ENCODE results near the gene DISC1. TPM values are rescaled to one million over a fixed set of nuclear protein-coding genes. Genes with fewer than 3 reads are reported as not detected.

DISC1 gene
- polyA plus RNA-seq, 1 experiment = 5.4 TPM

- POLR2A ChIA-PET = no interaction called here
Observed at GRCh38 chr1:231735411-231735810, 108.8 kb downstream of the DISC1 start.

GRCh38 chr1:231735941-231736340 is 109.4 kb downstream of the DISC1 start:
- DNase-seq (ENCODE audit: low read depth, low spot score) = no peak
- TF ChIP-seq CTCF (IDR thresholded peaks at IDR 0.05; ENCODE audit: low read depth, low read length) = no peak
- no peak overlapping the region for H3K27ac ChIP-seq (ENCODE audit: low read depth, low read length)
- no peak overlapping the region for H3K4me3 ChIP-seq (ENCODE audit: low read depth, low read length)
- no peaks in the 10 kb centered on the region for H3K27me3 ChIP-seq (ENCODE audit: control insufficient read depth, insufficient read depth, low read length)
- no peaks in the 10 kb centered on the region for H3K9me3 ChIP-seq (ENCODE audit: control insufficient read depth, insufficient read depth, low read length)
- ChIA-PET POLR2A (no interaction called here), CTCF (interaction anchor here (1.9 kb wide), 1 partner anchor 20 kb away, joined by 9 read pairs; no protein-coding TSS in a partner anchor)

More at GRCh38 chr1:231735411-231735810, 108.8 kb downstream of the DISC1 start:
- H3K9me3 ChIP-seq (ENCODE audit: control insufficient read depth, insufficient read depth, low read length) = no peaks in the 10 kb centered on the region
- TF ChIP-seq CTCF (IDR thresholded peaks at IDR 0.05; ENCODE audit: low read depth, low read length) = no peak
- no peaks in the 10 kb centered on the region for H3K27me3 ChIP-seq (ENCODE audit: control insufficient read depth, insufficient read depth, low read length)
- no peak overlapping the region for H3K4me3 ChIP-seq (ENCODE audit: low read depth, low read length)
- CTCF ChIA-PET = interaction anchor here (1.4 to 1.9 kb wide), 3 partner anchors 11 to 26 kb away, joined by 3 to 9 read pairs (median 4); no protein-coding TSS in a partner anchor
- no peak for DNase-seq (ENCODE audit: low read depth, low spot score)
- no peak overlapping the region for H3K27ac ChIP-seq (ENCODE audit: low read depth, low read length)

GRCh38 chr1:231736464-231736863 is 109.9 kb downstream of the DISC1 start:
- CTCF ChIA-PET = no interaction called here
- H3K4me3 ChIP-seq (ENCODE audit: low read depth, low read length) = no peak overlapping the region
- no peaks in the 10 kb centered on the region for H3K9me3 ChIP-seq (ENCODE audit: control insufficient read depth, insufficient read depth, low read length)
- POLR2A ChIA-PET = no interaction called here
- no peak overlapping the region for H3K27ac ChIP-seq (ENCODE audit: low read depth, low read length)
- DNase-seq (ENCODE audit: low read depth, low spot score) = no peak
- no peak for TF ChIP-seq CTCF (IDR thresholded peaks at IDR 0.05; ENCODE audit: low read depth, low read length)
- no peaks in the 10 kb centered on the region for H3K27me3 ChIP-seq (ENCODE audit: control insufficient read depth, insufficient read depth, low read length)

- POLR2A ChIA-PET = no interaction called here
- CTCF ChIA-PET = interaction anchor here (3.0 kb wide), 1 partner anchor 18 kb away, joined by 12 read pairs; no protein-coding TSS in a partner anchor
Observed at GRCh38 chr1:231738554-231738953, 112.0 kb downstream of the DISC1 start.

GRCh38 chr1:231743966-231744365 is 117.4 kb downstream of the DISC1 start:
- H3K4me3 ChIP-seq (ENCODE audit: low read depth, low read length) = no peak overlapping the region
- no peaks in the 10 kb centered on the region for H3K27me3 ChIP-seq (ENCODE audit: control insufficient read depth, insufficient read depth, low read length)
- H3K27ac ChIP-seq (ENCODE audit: low read depth, low read length) = no peak overlapping the region
- POLR2A ChIA-PET = no interaction called here
- CTCF ChIA-PET = interaction anchor here (0.8 kb wide), 1 partner anchor 13 kb away, joined by 6 read pairs; no protein-coding TSS in a partner anchor
- H3K9me3 ChIP-seq (ENCODE audit: control insufficient read depth, insufficient read depth, low read length) = no peaks in the 10 kb centered on the region
- no peak for TF ChIP-seq CTCF (IDR thresholded peaks at IDR 0.05; ENCODE audit: low read depth, low read length)
- no peak for DNase-seq (ENCODE audit: low read depth, low spot score)

More at GRCh38 chr1:231738554-231738953, 112.0 kb downstream of the DISC1 start:
- Histone ChIP-seq H3K27ac (ENCODE audit: low read depth, low read length) (no peak overlapping the region), H3K4me3 (ENCODE audit: low read depth, low read length) (no peak overlapping the region), H3K27me3 (ENCODE audit: control insufficient read depth, insufficient read depth, low read length) (no peaks in the 10 kb centered on the region), H3K9me3 (ENCODE audit: control insufficient read depth, insufficient read depth, low read length) (no peaks in the 10 kb centered on the region)
- no peak for DNase-seq (ENCODE audit: low read depth, low spot score)
- no peak for TF ChIP-seq CTCF (IDR thresholded peaks at IDR 0.05; ENCODE audit: low read depth, low read length)
